K562 (cell line): ENCODE measurements around the gene COQ4. TPM values are rescaled to one million over a fixed set of nuclear protein-coding genes. Genes with fewer than 3 reads are reported as not detected.
A peak's percentile ranks its signal among the peaks of the same experiment; 100 is the strongest.

Experiments
- BRCA1 ChIP-seq, 2 experiments: fragments of 450-650 bp in 1 of 2; sonication (generic) in 1 of 2; formaldehyde crosslinking in 1 of 2; IDR thresholded peaks; 2 replicates each; pipeline versions ENCODE4 v1.5.0 to v1.6.1; 2017 to 2020; ENCODE audit warnings: mild to moderate bottlenecking in 1 of 2, missing genetic modification reagents in 1 of 2
- BRF1 ChIP-seq: IDR thresholded peaks from 3 replicates; pipeline ENCODE4 v1.6.1; 2011; ENCODE audit warnings: borderline replicate concordance, mild to moderate bottlenecking; ENCODE audit not compliant: insufficient read length; ENCODE audit errors: extremely low read depth
- CBFA2T3 ChIP-seq: fragments of 450-650 bp; IDR thresholded peaks from 2 replicates; pipeline ENCODE4 v1.6.1; 2017
- CC2D1A ChIP-seq: fragments of 450-650 bp; IDR thresholded peaks from 2 replicates; pipeline ENCODE4 v1.6.1; 2017; ENCODE audit warnings: mild to moderate bottlenecking
- CHCHD3 ChIP-seq: fragments of 250-450 bp; sonication (Bioruptor Pico); IDR thresholded peaks from 2 replicates; pipeline ENCODE4 v2.1.2; 2022; ENCODE audit warnings: mild to moderate bottlenecking
- E2F6 ChIP-seq, 2 experiments: IDR thresholded peaks; 2 replicates each; pipeline ENCODE4 v1.6.1; 2011; ENCODE audit warnings: borderline replicate concordance in 1 of 2, control low read depth in 1 of 2, low read depth in 1 of 2, low read length in 1 of 2, mild to moderate bottlenecking in 1 of 2, mixed read lengths in 1 of 2, moderate library complexity in 1 of 2; ENCODE audit not compliant: insufficient read depth in 1 of 2, insufficient read length in 1 of 2, poor library complexity in 1 of 2, severe bottlenecking in 1 of 2; ENCODE audit errors: extremely low read depth in 1 of 2
- HCFC1 ChIP-seq: IDR thresholded peaks from 2 replicates; pipeline ENCODE4 v1.6.1; 2012; ENCODE audit warnings: low read depth, low read length, improper control_type of control experiment
- IFI16 ChIP-seq: fragments of 250-450 bp; sonication (Bioruptor Pico); IDR thresholded peaks from 2 replicates; pipeline ENCODE4 v2.1.2; 2022; ENCODE audit warnings: mild to moderate bottlenecking, inconsistent platforms
- KAT7 ChIP-seq: sonication (generic); formaldehyde crosslinking; IDR thresholded peaks from 2 replicates; pipeline ENCODE4 v1.8.0; 2022; ENCODE audit warnings: missing genetic modification reagents, mild to moderate bottlenecking, borderline replicate concordance
- KAT8 ChIP-seq: fragments of 450-650 bp; IDR thresholded peaks from 2 replicates; pipeline ENCODE4 v1.6.1; 2016; ENCODE audit warnings: low read depth, mild to moderate bottlenecking
- MAFG ChIP-seq: fragments of 450-650 bp; conservative IDR thresholded peaks from 2 replicates; pipeline ENCODE4 v1.6.1; 2016; ENCODE audit warnings: missing genetic modification characterization, missing compliant biosample characterization
- MBD1 ChIP-seq: fragments of 250-450 bp; sonication (Bioruptor Pico); IDR thresholded peaks from 2 replicates; pipeline ENCODE4 v1.8.0; 2022; ENCODE audit warnings: inconsistent platforms
- NFE2L1 ChIP-seq: fragments of 450-650 bp; IDR thresholded peaks from 2 replicates; pipeline ENCODE4 v1.6.1; 2016; ENCODE audit warnings: missing genetic modification characterization, low read depth, mild to moderate bottlenecking, missing compliant biosample characterization, moderate library complexity, borderline replicate concordance
- RBM39 ChIP-seq: fragments of 200-400 bp; formaldehyde crosslinking; optimal IDR thresholded peaks from 2 replicates; pipeline ENCODE3; 2018; ENCODE audit warnings: low read depth, low read length
- SIN3A ChIP-seq, 2 experiments: fragments of 150-350 bp in 1 of 2; IDR thresholded peaks; 2 replicates each; pipeline ENCODE4 v1.6.1; 2011 to 2016; ENCODE audit warnings: borderline replicate concordance in 2 of 2, low read depth in 2 of 2, low read length in 2 of 2, mild to moderate bottlenecking in 2 of 2, moderate library complexity in 2 of 2; ENCODE audit not compliant: control insufficient read depth in 1 of 2
- SPI1 ChIP-seq: IDR thresholded peaks from 2 replicates; pipeline ENCODE4 v1.6.1; 2011; ENCODE audit warnings: low read depth, low read length, control low read depth, borderline replicate concordance
- XRCC5 ChIP-seq: fragments of 200-400 bp; formaldehyde crosslinking; IDR thresholded peaks from 2 replicates; pipeline ENCODE4 v1.6.1; 2017; ENCODE audit warnings: low read depth, mild to moderate bottlenecking, low read length
- ZBTB17 ChIP-seq: fragments of 450-650 bp; formaldehyde crosslinking; IDR thresholded peaks from 2 replicates; pipeline ENCODE4 v1.4.0; 2020; ENCODE audit warnings: mild to moderate bottlenecking
- ZNF134 ChIP-seq: fragments of 250-450 bp; sonication (Bioruptor Pico); conservative IDR thresholded peaks from 2 replicates; pipeline ENCODE4 v1.4.0; 2020
- ZNF165 ChIP-seq: fragments of 250-450 bp; sonication (Bioruptor Pico); IDR thresholded peaks from 2 replicates; pipeline ENCODE4 v1.4.0; 2020; ENCODE audit warnings: borderline replicate concordance
- polyA plus RNA-seq, 8 experiments: library from polyadenylated mRNA; depleted of rRNA in 4 of 8; stranded (reverse) in 5 of 8; unstranded in 3 of 8; fragments of >200 nt; fragmentation: Nextera tagmentation in 2 of 8; fragmentation: Illumina TruSeq in 1 of 8; extraction: Ambion mirVana in 2 of 8; extraction: Trizol in 1 of 8; gene quantifications; 2 replicates each; pipeline versions ENCODE4 v1.2.1 to v1.2.3, GENCODE V29; 2011 to 2014; ENCODE audit warnings: inconsistent platforms in 1 of 8, missing spikeins in 1 of 8
- total RNA-seq, 7 experiments: library from RNA; depleted of rRNA in 6 of 7; stranded (reverse); fragments of >200 nt in 6 of 7; fragmentation: Illumina TruSeq in 2 of 7; extraction: Trizol in 2 of 7; gene quantifications; 2 replicates each; pipeline versions ENCODE4 v1.2.1 to v1.2.3, GENCODE V29; 2011 to 2021; ENCODE audit warnings: low replicate concordance in 1 of 7
- TF ChIP-seq, protein P1 (sequence below): fragments of 250-450 bp; sonication (Bioruptor Pico); IDR thresholded peaks from 2 replicates; pipeline ENCODE4 v1.9.0; 2021; ENCODE audit warnings: mild to moderate bottlenecking, inconsistent platforms
- TF ChIP-seq, protein P2 (sequence below): fragments of 250-450 bp; sonication (Bioruptor Pico); IDR thresholded peaks from 2 replicates; pipeline ENCODE4 v1.5.0; 2020; ENCODE audit warnings: mild to moderate bottlenecking

The COQ4 gene
- total and polyA plus RNA-seq, 9 of the 15 experiments (the other 6 are each of a cell fraction or from before 2014, with no cell fraction given) = 9.1 to 135 (median 67.2) TPM

- TF ChIP-seq, protein P1, sequence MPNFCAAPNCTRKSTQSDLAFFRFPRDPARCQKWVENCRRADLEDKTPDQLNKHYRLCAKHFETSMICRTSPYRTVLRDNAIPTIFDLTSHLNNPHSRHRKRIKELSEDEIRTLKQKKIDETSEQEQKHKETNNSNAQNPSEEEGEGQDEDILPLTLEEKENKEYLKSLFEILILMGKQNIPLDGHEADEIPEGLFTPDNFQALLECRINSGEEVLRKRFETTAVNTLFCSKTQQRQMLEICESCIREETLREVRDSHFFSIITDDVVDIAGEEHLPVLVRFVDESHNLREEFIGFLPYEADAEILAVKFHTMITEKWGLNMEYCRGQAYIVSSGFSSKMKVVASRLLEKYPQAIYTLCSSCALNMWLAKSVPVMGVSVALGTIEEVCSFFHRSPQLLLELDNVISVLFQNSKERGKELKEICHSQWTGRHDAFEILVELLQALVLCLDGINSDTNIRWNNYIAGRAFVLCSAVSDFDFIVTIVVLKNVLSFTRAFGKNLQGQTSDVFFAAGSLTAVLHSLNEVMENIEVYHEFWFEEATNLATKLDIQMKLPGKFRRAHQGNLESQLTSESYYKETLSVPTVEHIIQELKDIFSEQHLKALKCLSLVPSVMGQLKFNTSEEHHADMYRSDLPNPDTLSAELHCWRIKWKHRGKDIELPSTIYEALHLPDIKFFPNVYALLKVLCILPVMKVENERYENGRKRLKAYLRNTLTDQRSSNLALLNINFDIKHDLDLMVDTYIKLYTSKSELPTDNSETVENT (CRISPR knock-in tag) = peak; percentile 93; the same call in 1 of the 2 replicates
- TF ChIP-seq NFE2L1 (tag) (no peak), CHCHD3 (peak; percentile 94), KAT7 (CRISPR knock-in tag) (no peak), ZNF134 (no peak), ZNF165 (CRISPR knock-in tag) (0 out of 2 replicates have a peak, but pooled peaks have one; percentile 34), MBD1 (CRISPR knock-in tag) (no peak), HCFC1 (peak; percentile 71), CC2D1A (no peak), E2F6 (IDR thresholded peaks at IDR 0.05; ENCODE audit: borderline replicate concordance in 1 of 2, extremely low read depth in 1 of 2, insufficient read depth in 1 of 2, insufficient read length in 1 of 2, low read depth in 1 of 2, low read length in 1 of 2, poor library complexity in 1 of 2, severe bottlenecking in 1 of 2) (peak; percentile 37 to 67), IFI16 (no peak), CBFA2T3 (no peak), BRF1 (no peak), SPI1 (peak; percentile 88), RBM39 (no peak), SIN3A (IDR thresholded peaks at IDR 0.05; ENCODE audit: borderline replicate concordance in 2 of 2, control insufficient read depth in 1 of 2, low read depth in 2 of 2, low read length in 2 of 2) (peak in 1 of 2 experiments; percentile 56; a peak in 2 of 4 replicates), KAT8 (no peak), ZBTB17 (0 out of 2 replicates have a peak, but pooled peaks have one; percentile 7), BRCA1 (IDR thresholded peaks at IDR 0.05) (no peak), BRCA1 (CRISPR knock-in tag; IDR thresholded peaks at IDR 0.05) (no peak), MAFG (tag) (no peak), XRCC5 (no peak)
- TF ChIP-seq, protein P2, sequence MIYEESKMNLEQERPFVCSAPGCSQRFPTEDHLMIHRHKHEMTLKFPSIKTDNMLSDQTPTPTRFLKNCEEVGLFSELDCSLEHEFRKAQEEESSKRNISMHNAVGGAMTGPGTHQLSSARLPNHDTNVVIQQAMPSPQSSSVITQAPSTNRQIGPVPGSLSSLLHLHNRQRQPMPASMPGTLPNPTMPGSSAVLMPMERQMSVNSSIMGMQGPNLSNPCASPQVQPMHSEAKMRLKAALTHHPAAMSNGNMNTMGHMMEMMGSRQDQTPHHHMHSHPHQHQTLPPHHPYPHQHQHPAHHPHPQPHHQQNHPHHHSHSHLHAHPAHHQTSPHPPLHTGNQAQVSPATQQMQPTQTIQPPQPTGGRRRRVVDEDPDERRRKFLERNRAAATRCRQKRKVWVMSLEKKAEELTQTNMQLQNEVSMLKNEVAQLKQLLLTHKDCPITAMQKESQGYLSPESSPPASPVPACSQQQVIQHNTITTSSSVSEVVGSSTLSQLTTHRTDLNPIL (CRISPR knock-in tag) = no peak
These were observed 46.5 kb upstream of the COQ4 start, which contains the start of gene SWI5 (continued) for GRCh38 chr9:128276008-128276573.
